GM12878 (cell line): ENCODE results near the gene TM9SF2. TPM values are rescaled to one million over a fixed set of nuclear protein-coding genes. Genes with fewer than 3 reads are reported as not detected.

Source experiments
- BCLAF1 ChIP-seq: fragments of 450-650 bp; IDR thresholded peaks from 2 replicates; pipeline ENCODE4 v1.6.1; 2017; ENCODE audit warnings: antibody characterized with exemption, mild to moderate bottlenecking, moderate library complexity
- CEBPZ ChIP-seq: fragments of 150-350 bp; IDR thresholded peaks from 2 replicates; pipeline ENCODE4 v1.6.1; 2016; ENCODE audit warnings: low read depth, low read length
- EP300 ChIP-seq, 2 experiments: fragments of 150-350 bp in 1 of 2; IDR thresholded peaks; 2 replicates each; pipeline ENCODE4 v1.6.1; 2011 to 2012; ENCODE audit warnings: low read depth in 2 of 2, low read length in 2 of 2, borderline replicate concordance in 1 of 2, improper control_type of control experiment in 1 of 2, inconsistent platforms in 1 of 2; ENCODE audit not compliant: control insufficient read depth in 1 of 2
- ESRRA ChIP-seq: IDR thresholded peaks from 2 replicates; pipeline ENCODE4 v1.6.1; 2012; ENCODE audit warnings: mild to moderate bottlenecking, low read length, improper control_type of control experiment
- ETV6 ChIP-seq, 2 experiments: fragments of 450-650 bp in 1 of 2; IDR thresholded peaks in 1 of 2; conservative IDR thresholded peaks in 1 of 2; 2 replicates each; pipeline ENCODE4 v1.6.1; 2014; ENCODE audit warnings: antibody characterized with exemption in 1 of 2, borderline replicate concordance in 1 of 2, low read depth in 1 of 2, mild to moderate bottlenecking in 1 of 2, moderate library complexity in 1 of 2
- IKZF1 ChIP-seq: fragments of 450-650 bp; conservative IDR thresholded peaks from 2 replicates; pipeline ENCODE4 v1.6.1; 2017; ENCODE audit warnings: antibody characterized with exemption, mild to moderate bottlenecking
- MEF2A ChIP-seq: IDR thresholded peaks from 2 replicates; pipeline ENCODE4 v1.6.1; 2011; ENCODE audit warnings: low read depth, mild to moderate bottlenecking, low read length, moderate library complexity; ENCODE audit not compliant: insufficient read depth
- MYC ChIP-seq: IDR thresholded peaks from 2 replicates; pipeline ENCODE4 v1.6.1; 2011; ENCODE audit warnings: mild to moderate bottlenecking, low read length, moderate library complexity, inconsistent platforms; ENCODE audit not compliant: insufficient read depth, insufficient replicate concordance, insufficient read length, severe bottlenecking
- PAX5 ChIP-seq: IDR thresholded peaks from 2 replicates; pipeline ENCODE4 v1.6.1; 2011; ENCODE audit warnings: low read depth, low read length, borderline replicate concordance
- POLR2AphosphoS2 ChIP-seq: IDR thresholded peaks from 2 replicates; pipeline ENCODE4 v1.6.1; 2011; ENCODE audit warnings: low read depth, mild to moderate bottlenecking, low read length, improper control_type of control experiment, moderate library complexity
- RAD21 ChIP-seq: IDR thresholded peaks from 2 replicates; pipeline ENCODE4 v1.6.1; 2011; ENCODE audit warnings: mild to moderate bottlenecking, low read depth, low read length, moderate library complexity; ENCODE audit not compliant: insufficient read depth
- RFX5 ChIP-seq: IDR thresholded peaks from 2 replicates; pipeline ENCODE4 v1.6.1; 2011; ENCODE audit warnings: low read depth, low read length, improper control_type of control experiment
- SP1 ChIP-seq: IDR thresholded peaks from one replicate; pipeline ENCODE4 v1.6.1; 2011; ENCODE audit warnings: low read depth, low read length
- SPI1 ChIP-seq: IDR thresholded peaks from 2 replicates; pipeline ENCODE4 v1.6.1; 2011; ENCODE audit warnings: low read depth, mild to moderate bottlenecking, low read length, moderate library complexity, borderline replicate concordance; ENCODE audit not compliant: insufficient read depth
- TCF7 ChIP-seq: IDR thresholded peaks from 2 replicates; pipeline ENCODE4 v1.6.1; 2014; ENCODE audit warnings: antibody characterized with exemption, borderline replicate concordance
- USF1 ChIP-seq: IDR thresholded peaks from 2 replicates; pipeline ENCODE4 v1.6.1; 2011; ENCODE audit warnings: borderline replicate concordance, low read depth, mild to moderate bottlenecking, moderate library complexity, mixed read lengths, low read length; ENCODE audit not compliant: insufficient read depth; ENCODE audit errors: extremely low read length
- USF2 ChIP-seq: IDR thresholded peaks from 2 replicates; pipeline ENCODE4 v1.6.1; 2011; ENCODE audit warnings: low read depth, low read length, improper control_type of control experiment, borderline replicate concordance
- ZNF24 ChIP-seq: fragments of 450-650 bp; IDR thresholded peaks from 2 replicates; pipeline ENCODE4 v1.6.1; 2017; ENCODE audit warnings: antibody characterized with exemption, mild to moderate bottlenecking
- ZNF274 ChIP-seq: IDR thresholded peaks from one replicate; pipeline ENCODE4 v1.8.0; 2011; ENCODE audit not compliant: insufficient read length, insufficient read depth
- polyA plus RNA-seq, 11 experiments: library from polyadenylated mRNA; depleted of rRNA in 4 of 11; unstranded in 6 of 11; stranded (reverse) in 5 of 11; fragments of >200 nt; fragmentation: Nextera tagmentation in 4 of 11; fragmentation: Illumina TruSeq in 1 of 11; extraction: Ambion mirVana in 4 of 11; extraction: Trizol in 1 of 11; gene quantifications; 1 replicate in 1 of 11; 2 replicates in 10 of 11; pipeline versions ENCODE4 v1.2.1 to v1.2.3, GENCODE V29; 2011 to 2016; ENCODE audit warnings: inconsistent platforms in 2 of 11, missing spikeins in 2 of 11, low read depth in 1 of 11
- total RNA-seq, 4 experiments: library from RNA; depleted of rRNA in 3 of 4; stranded (reverse); fragments of >200 nt in 3 of 4; fragmentation: Illumina TruSeq in 1 of 4; extraction: Trizol in 1 of 4; gene quantifications; 2 replicates each; pipeline versions ENCODE4 v1.2.1 to v1.2.3, GENCODE V29; 2013 to 2021

Gene TM9SF2
- total and polyA plus RNA-seq, 10 of the 15 experiments (the other 5 are each of a cell fraction or from before 2014, with no cell fraction given): 34.6 to 128 (median 79.2) TPM

- TF ChIP-seq ZNF24 (0 out of 2 replicates have a peak, but pooled peaks have one; percentile 47), POLR2AphosphoS2 (no peak), ZNF274 (no peak), RAD21 (no peak), MEF2A (0 out of 2 replicates have a peak, but pooled peaks have one; percentile 40), SP1 (peak; percentile 85), TCF7 (peak; percentile 50; the same call in 1 of the 2 replicates), USF1 (no peak), PAX5 (peak; percentile 76), SPI1 (no peak), ESRRA (no peak), EP300 (IDR thresholded peaks at IDR 0.05; ENCODE audit: borderline replicate concordance in 1 of 2, control insufficient read depth in 1 of 2, low read depth in 2 of 2, low read length in 2 of 2) (no peak), IKZF1 (peak; percentile 84), RFX5 (no peak), ETV6 (conservative IDR thresholded peaks at IDR 0.05 in 1 of 2, IDR thresholded peaks at IDR 0.05 in 1 of 2; ENCODE audit: borderline replicate concordance in 1 of 2, low read depth in 1 of 2) (peak in 1 of 2 experiments; percentile 3; a peak in 1 of 4 replicates), BCLAF1 (no peak), CEBPZ (no peak), MYC (no peak), USF2 (no peak)
Measured at GRCh38 chr13:99498171-99499161, 2.8 kb upstream of the TM9SF2 start (continued).
